Epithelial cell of proximal tubule (primary cell): ENCODE results near the gene CDH24. TPM values are rescaled to one million over a fixed set of nuclear protein-coding genes. Genes with fewer than 3 reads are reported as not detected.

Experiments
- total RNA-seq: library from RNA; depleted of rRNA; stranded (reverse); fragments of >200 nt; gene quantifications from 2 replicates; pipeline ENCODE4 v1.2.3, GENCODE V29; 2015

CDH24 gene
- total RNA-seq, 1 donor from 2014 or later, result 17.7 TPM

Other genes with a start within 250 kb of the CDH24 start
- 3.5 and 5.6 TPM in 2 replicates for gene SLC7A7, start 242.1 kb downstream of the CDH24 start, total RNA-seq
- gene MRPL52, start 227.6 kb downstream of the CDH24 start, total RNA-seq, result 160 and 224 TPM in 2 replicates
- 224 and 227 TPM in 2 replicates for gene MMP14, start 220.9 kb downstream of the CDH24 start, total RNA-seq
- 82.5 and 102 TPM in 2 replicates for gene LRP10, start 185.8 kb downstream of the CDH24 start, total RNA-seq
- gene REM2, start 174.3 kb downstream of the CDH24 start, total RNA-seq, result 0.17 and 0.80 TPM in 2 replicates
- 76.4 and 90.6 TPM in 2 replicates for gene RBM23, start 138.4 kb downstream of the CDH24 start, total RNA-seq
- gene PRMT5, start 128.1 kb downstream of the CDH24 start, total RNA-seq, result 70.5 and 142 TPM in 2 replicates
- gene HAUS4, start 100.4 kb downstream of the CDH24 start, total RNA-seq, result 40.0 and 70.5 TPM in 2 replicates
- 63.2 and 105 TPM in 2 replicates for gene AJUBA, start 75.0 kb downstream of the CDH24 start, total RNA-seq
- 6.0 and 9.4 TPM in 2 replicates for gene C14orf93, start 47.4 kb downstream of the CDH24 start, total RNA-seq
- 388 and 413 TPM in 2 replicates for gene PSMB5, start 22.6 kb downstream of the CDH24 start, total RNA-seq
- not detected in 2 replicates for gene PSMB11, start 15.3 kb downstream of the CDH24 start, total RNA-seq
- 84.1 and 85.2 TPM in 2 replicates for gene ACIN1, start 37.6 kb upstream of the CDH24 start, total RNA-seq
- gene C14orf119, start 38.0 kb upstream of the CDH24 start, total RNA-seq, result 27.3 and 53.8 TPM in 2 replicates
- gene CIROP, start 47.5 kb upstream of the CDH24 start, total RNA-seq, result not detected in 2 replicates
- not detected in 2 replicates for gene CEBPE, start 61.7 kb upstream of the CDH24 start, total RNA-seq
- 1.4 and 3.3 TPM in 2 replicates for gene SLC7A8, start 126.1 kb upstream of the CDH24 start, total RNA-seq
- not detected in 2 replicates for gene RNF212B, start 180.4 kb upstream of the CDH24 start, total RNA-seq
- gene HOMEZ, start 228.6 kb upstream of the CDH24 start, total RNA-seq, result 10.4 and 11.6 TPM in 2 replicates
- gene PPP1R3E, start 245.3 kb upstream of the CDH24 start, total RNA-seq, result 1.5 and 1.6 TPM in 2 replicates
- gene BCL2L2, start 249.3 kb upstream of the CDH24 start, total RNA-seq, result 10.7 and 13.3 TPM in 2 replicates